Caco-2 (cell line): ENCODE measurements around the gene PLXNB2. TPM values are rescaled to one million over a fixed set of nuclear protein-coding genes. Genes with fewer than 3 reads are reported as not detected.

ENCODE experiments used
- Bru-seq: library from RNA; stranded (reverse); fragments of 400-500 nt; gene quantifications from one replicate; lab custom pipeline; 2021; lab: Mats Ljungman, UMichigan
- BruChase-seq, 2 experiments: library from RNA; stranded (reverse); fragments of 400-500 nt; gene quantifications; one replicate each; lab custom pipeline; 2021; lab: Mats Ljungman, UMichigan
- BruUV-seq: library from RNA; stranded (reverse); fragments of 400-500 nt; replicated peaks from 2 replicates; lab custom pipeline; 2021; lab: Mats Ljungman, UMichigan
- CTCF ChIA-PET: fragments of 300-600 bp; sonication (Branson Sonifier 250); formaldehyde crosslinking; loops from one replicate; lab custom pipeline; 2022; ENCODE audit warnings: antibody characterized with exemption; lab: Charles Lee
- POLR2A ChIA-PET: fragments of 300-600 bp; sonication (Branson Sonifier 250); formaldehyde crosslinking; loops from one replicate; lab custom pipeline; 2022; ENCODE audit warnings: antibody characterized with exemption; lab: Charles Lee
- DNase-seq, 2 experiments: peaks; one replicate each; pipeline versions ENCODE4 v3.0.0 to v3.0.0-alpha.2; 2020 to 2022
- H3K27me3 ChIP-seq: replicated peaks from 2 replicates; pipeline ENCODE4 v1.6.0; 2011; ENCODE audit warnings: low read length; ENCODE audit not compliant: control insufficient read depth, insufficient read depth
- H3K36me3 ChIP-seq: 2 replicates; pipeline ENCODE4 v1.5.1; 2011; ENCODE audit warnings: low read length; ENCODE audit not compliant: control insufficient read depth, insufficient read depth
- H3K4me1 ChIP-seq: fragments of 250-450 bp; sonication (Bioruptor Pico); 2 replicates; pipeline ENCODE4 v1.5.1; 2020; ENCODE audit warnings: mild to moderate bottlenecking
- H3K4me3 ChIP-seq: 2 replicates; pipeline ENCODE4 v1.5.1; 2011; ENCODE audit warnings: low read depth, mild to moderate bottlenecking, control low read depth, low read length
- H3K9me3 ChIP-seq: fragments of 250-450 bp; sonication (Bioruptor Pico); 2 replicates; pipeline ENCODE4 v1.5.1; 2020; ENCODE audit warnings: mild to moderate bottlenecking, moderate library complexity
- H3K27ac Mint-ChIP-seq: one replicate; pipeline ENCODE4 v1.8.0; 2022; ENCODE audit warnings: mixed read lengths; ENCODE audit not compliant: unreplicated experiment
- H3K27me3 Mint-ChIP-seq: one replicate; pipeline ENCODE4 v1.8.0; 2022; ENCODE audit warnings: mixed read lengths; ENCODE audit not compliant: insufficient read depth, unreplicated experiment
- H3K36me3 Mint-ChIP-seq: one replicate; pipeline ENCODE4 v1.8.0; 2022; ENCODE audit warnings: mild to moderate bottlenecking, mixed read lengths; ENCODE audit not compliant: insufficient read depth, unreplicated experiment
- H3K4me1 Mint-ChIP-seq: one replicate; pipeline ENCODE4 v1.8.0; 2022; ENCODE audit warnings: low read depth, mixed read lengths; ENCODE audit not compliant: unreplicated experiment
- H3K4me3 Mint-ChIP-seq: one replicate; pipeline ENCODE4 v1.8.0; 2022; ENCODE audit warnings: mild to moderate bottlenecking, moderate library complexity, mixed read lengths; ENCODE audit not compliant: unreplicated experiment
- H3K9me3 Mint-ChIP-seq: one replicate; pipeline ENCODE4 v1.8.0; 2022; ENCODE audit warnings: mixed read lengths; ENCODE audit not compliant: unreplicated experiment
- CTCF ChIP-seq, 2 experiments: fragments of 200-600 bp in 1 of 2; IDR thresholded peaks; 1 replicate in 1 of 2; 2 replicates in 1 of 2; pipeline versions ENCODE4 v1.5.1 to v1.8.0; 2011 to 2022; ENCODE audit warnings: antibody characterized with exemption in 1 of 2, control low read depth in 1 of 2, inconsistent platforms in 1 of 2, low read depth in 1 of 2, low read length in 1 of 2, mild to moderate bottlenecking in 1 of 2, moderate library complexity in 1 of 2; ENCODE audit not compliant: insufficient read depth in 1 of 2, severe bottlenecking in 1 of 2, unreplicated experiment in 1 of 2
- intact Hi-C: fragments of 100-400 bp; cut with micrococcal nuclease; formaldehyde crosslinking; loops from one replicate; pipeline ENCODE4 v1.10.0; 2022; ENCODE audit not compliant: unreplicated experiment
- long read RNA-seq: library from polyadenylated mRNA; stranded (forward); transcript quantifications from one replicate; pipeline ENCODE4 v2.0.0, GENCODE V29; 2022
- total RNA-seq: library from RNA; stranded (reverse); gene quantifications from 2 replicates; pipeline ENCODE4 v1.2.3, GENCODE V29; 2022

PLXNB2 gene
- 260 and 262 TPM in 2 replicates for total RNA-seq
- percentile 62 among the genes with signal in this experiment for Bru-seq, nascent RNA
- BruChase-seq, experiment 1, labeled RNA remaining after a 2-hour chase = percentile 78 among the genes with signal in this experiment
- percentile 90 among the genes with signal in this experiment for BruChase-seq, experiment 2, labeled RNA remaining after a 6-hour chase
- long read RNA-seq, full-length matches to known transcripts = 3 of 149 reads
- long read RNA-seq, partial matches to known transcripts = 80 of 149 reads
- long read RNA-seq, other reads (novel, unspliced or antisense) = 66 of 149 reads

GRCh38 chr22:50306753-50307749 is at the start of gene PLXNB2:
TSS of gene PLXNB2 (minus strand) at chr22:50307646. CDS start at chr22:50290584, 17,062 bp downstream.
- BruUV-seq = no TSS peak
- ChIA-PET POLR2A (interaction anchor here (0.5 to 2.6 kb wide), 2 partner anchors 13 to 219 kb away, joined by 3 to 25 read pairs; no protein-coding TSS in a partner anchor), CTCF (interaction anchor here (0.6 to 1.5 kb wide), 5 partner anchors 13 to 313 kb away, joined by 3 to 5 read pairs (median 4); no protein-coding TSS in a partner anchor)
- Mint-ChIP-seq H3K27me3 (no peaks in the 10 kb centered on the region), H3K27ac (no peak within 1 kb of the TSS), H3K4me3 (peak within 1 kb of the TSS; percentile 71), H3K4me1 (peaks cover 13% of the 10 kb centered on the region), H3K36me3 (peaks cover 6% of the 10 kb centered on the region), H3K9me3 (no peaks in the 10 kb centered on the region)
- Histone ChIP-seq H3K4me3 (peak within 1 kb of the TSS; percentile 49), H3K36me3 (peaks cover 2% of the 10 kb centered on the region), H3K4me1 (peaks cover 39% of the 10 kb centered on the region), H3K27me3 (no peaks in the 10 kb centered on the region), H3K9me3 (no peaks in the 10 kb centered on the region)
- TF ChIP-seq CTCF (IDR thresholded peaks at IDR 0.05; ENCODE audit: insufficient read depth in 1 of 2, low read depth in 1 of 2, low read length in 1 of 2, severe bottlenecking in 1 of 2, unreplicated experiment in 1 of 2) = no peak
- intact Hi-C loops = no loop called here
- DNase-seq = peak; percentile 73 to 78

- Mint-ChIP-seq H3K36me3 (peaks cover 23% of the 10 kb centered on the region), H3K27ac (no peak overlapping the region), H3K4me3 (no peak overlapping the region), H3K27me3 (no peaks in the 10 kb centered on the region), H3K9me3 (no peaks in the 10 kb centered on the region), H3K4me1 (no peaks in the 10 kb centered on the region)
- no peaks in the 10 kb centered on the region for H3K36me3 ChIP-seq
- no peak overlapping the region for H3K4me3 ChIP-seq
- H3K4me1 ChIP-seq = no peaks in the 10 kb centered on the region
- DNase-seq = no peak
- no peak for TF ChIP-seq CTCF (IDR thresholded peaks at IDR 0.05; ENCODE audit: insufficient read depth in 1 of 2, low read depth in 1 of 2, low read length in 1 of 2, severe bottlenecking in 1 of 2, unreplicated experiment in 1 of 2)
- no peaks in the 10 kb centered on the region for H3K27me3 ChIP-seq
- POLR2A ChIA-PET = no interaction called here
- H3K9me3 ChIP-seq = no peaks in the 10 kb centered on the region
- no TSS peak for BruUV-seq
- CTCF ChIA-PET = interaction anchor here (0.6 to 1.1 kb wide), 3 partner anchors 9 to 341 kb away, joined by 4 to 5 read pairs (median 4); no protein-coding TSS in a partner anchor
- intact Hi-C loops = no loop called here
These were observed 49.8 kb upstream of the PLXNB2 start for GRCh38 chr22:50357222-50357621.

- Histone ChIP-seq H3K4me3 (no peak overlapping the region), H3K36me3 (no peaks in the 10 kb centered on the region), H3K4me1 (no peaks in the 10 kb centered on the region), H3K27me3 (no peaks in the 10 kb centered on the region), H3K9me3 (no peaks in the 10 kb centered on the region)
- Mint-ChIP-seq H3K9me3 (no peaks in the 10 kb centered on the region), H3K27me3 (no peaks in the 10 kb centered on the region), H3K4me1 (no peaks in the 10 kb centered on the region), H3K4me3 (no peak overlapping the region), H3K27ac (no peak overlapping the region), H3K36me3 (peaks cover 23% of the 10 kb centered on the region)
- BruUV-seq = no TSS peak
- no peak for DNase-seq
- POLR2A ChIA-PET = no interaction called here
- intact Hi-C loops = no loop called here
- TF ChIP-seq CTCF (IDR thresholded peaks at IDR 0.05; ENCODE audit: insufficient read depth in 1 of 2, low read depth in 1 of 2, low read length in 1 of 2, severe bottlenecking in 1 of 2, unreplicated experiment in 1 of 2) = no peak
- CTCF ChIA-PET = interaction anchor here (0.7 kb wide), 1 partner anchor 253 kb away, joined by 6 read pairs; no protein-coding TSS in a partner anchor
These were observed 48.7 kb upstream of the PLXNB2 start for GRCh38 chr22:50356186-50356585.
